HUES64 (cell line): Measurements from ENCODE around the gene COL23A1.
"Not testable (repeated sequence)": the region's sequence is repeated elsewhere in the genome, so short reads cannot be mapped to it uniquely, and the experiment has no call there.

ENCODE experiments used
- H3K27ac ChIP-seq: 2 replicates; pipeline ENCODE4 v1.7.0; 2013; ENCODE audit warnings: low read depth, low read length, inconsistent platforms
- H3K27me3 ChIP-seq: 2 replicates; pipeline ENCODE4 v1.6.1; 2013; ENCODE audit warnings: mild to moderate bottlenecking, low read length; ENCODE audit not compliant: insufficient read depth
- H3K36me3 ChIP-seq: 2 replicates; pipeline ENCODE4 v1.6.1; 2013; ENCODE audit warnings: mild to moderate bottlenecking, low read length; ENCODE audit not compliant: insufficient read depth
- H3K4me1 ChIP-seq: 2 replicates; pipeline ENCODE4 v1.6.1; 2013; ENCODE audit warnings: mild to moderate bottlenecking, low read length, moderate library complexity; ENCODE audit not compliant: insufficient read depth
- H3K4me3 ChIP-seq: 2 replicates; pipeline ENCODE4 v1.5.1; 2013; ENCODE audit warnings: mild to moderate bottlenecking, low read length, moderate library complexity
- H3K9ac ChIP-seq: 2 replicates; pipeline ENCODE4 v1.6.1; 2013; ENCODE audit warnings: mild to moderate bottlenecking, low read depth, low read length
- H3K9me3 ChIP-seq: 2 replicates; pipeline ENCODE4 v1.6.1; 2013; ENCODE audit warnings: low read depth, low read length; ENCODE audit not compliant: insufficient read depth
- WGBS: fragments of 150-250, 120-280 bp; methylation state at CpG from one replicate; pipeline ENCODE4 v1.1.7; 2013; ENCODE audit warnings: missing lambda C conversion rate; 5-methylcytosine and 5-hydroxymethylcytosine counted together

COL23A1 gene

GRCh38 chr5:178320281-178320855 is 269.8 kb downstream of the COL23A1 start:
- whole genome bisulfite sequencing, result 92% methylated on average over 18 of the region's 18 CpGs

GRCh38 chr5:178319541-178320041 is 270.6 kb downstream of the COL23A1 start:
- 93% methylated on average over 20 of the region's 20 CpGs for WGBS
- Histone ChIP-seq H3K9me3 (no peaks in the 10 kb centered on the region), H3K27me3 (no peaks in the 10 kb centered on the region), H3K36me3 (no peaks in the 10 kb centered on the region), H3K9ac (no peak overlapping the region), H3K4me1 (no peaks in the 10 kb centered on the region), H3K4me3 (no peak overlapping the region), H3K27ac (no peak overlapping the region)

More at GRCh38 chr5:178320281-178320855, 269.8 kb downstream of the COL23A1 start:
- Histone ChIP-seq H3K9ac (no peak overlapping the region), H3K4me3 (no peak overlapping the region), H3K9me3 (no peaks in the 10 kb centered on the region), H3K27ac (no peak overlapping the region), H3K27me3 (no peaks in the 10 kb centered on the region), H3K4me1 (no peaks in the 10 kb centered on the region), H3K36me3 (no peaks in the 10 kb centered on the region)

GRCh38 chr5:178318893-178319292 is 271.3 kb downstream of the COL23A1 start:
- no peak overlapping the region for H3K4me3 ChIP-seq
- no peaks in the 10 kb centered on the region for H3K36me3 ChIP-seq
- no peak overlapping the region for H3K27ac ChIP-seq
- H3K9me3 ChIP-seq, result no peaks in the 10 kb centered on the region
- no peak overlapping the region for H3K9ac ChIP-seq
- no peaks in the 10 kb centered on the region for H3K27me3 ChIP-seq
- whole genome bisulfite sequencing, result 95% methylated on average over 6 of the region's 6 CpGs
- no peaks in the 10 kb centered on the region for H3K4me1 ChIP-seq

GRCh38 chr5:178318382-178318781 is 271.8 kb downstream of the COL23A1 start:
- Histone ChIP-seq H3K36me3 (no peaks in the 10 kb centered on the region), H3K27ac (no peak overlapping the region), H3K4me3 (no peak overlapping the region), H3K4me1 (no peaks in the 10 kb centered on the region), H3K9me3 (no peaks in the 10 kb centered on the region), H3K27me3 (no peaks in the 10 kb centered on the region), H3K9ac (no peak overlapping the region)
- WGBS, result 95% methylated on average over 17 of the region's 17 CpGs

GRCh38 chr5:178317727-178318126 is 272.5 kb downstream of the COL23A1 start:
- H3K27ac ChIP-seq, H3K27me3 ChIP-seq, H3K4me3 ChIP-seq, H3K36me3 ChIP-seq, H3K9me3 ChIP-seq, H3K9ac ChIP-seq, H3K4me1 ChIP-seq: not testable (repeated sequence)
- WGBS, result 96% methylated on average over 4 of the region's 5 CpGs

GRCh38 chr5:178314961-178315820 is 275.0 kb downstream of the COL23A1 start:
- Histone ChIP-seq H3K27ac (no peak overlapping the region), H3K36me3 (no peaks in the 10 kb centered on the region), H3K27me3 (no peaks in the 10 kb centered on the region), H3K4me3 (no peak overlapping the region), H3K9me3 (no peaks in the 10 kb centered on the region), H3K4me1 (0 out of 2 replicates have a peak, but pooled peaks cover 5% of the 10 kb centered on the region), H3K9ac (no peak overlapping the region)
- WGBS, result 94% methylated on average over 18 of the region's 19 CpGs

GRCh38 chr5:178314061-178314660 is 276.0 kb downstream of the COL23A1 start:
- no peaks in the 10 kb centered on the region for H3K36me3 ChIP-seq
- H3K27me3 ChIP-seq, result no peaks in the 10 kb centered on the region
- no peak overlapping the region for H3K9ac ChIP-seq
- 86% methylated on average over 17 of the region's 17 CpGs for WGBS
- no peaks in the 10 kb centered on the region for H3K9me3 ChIP-seq
- no peak overlapping the region for H3K27ac ChIP-seq
- H3K4me1 ChIP-seq, result 0 out of 2 replicates have a peak, but pooled peaks cover 5% of the 10 kb centered on the region
- H3K4me3 ChIP-seq, result no peak overlapping the region

- Histone ChIP-seq H3K27ac (no peak overlapping the region), H3K27me3 (no peaks in the 10 kb centered on the region), H3K9me3 (no peaks in the 10 kb centered on the region), H3K4me3 (no peak overlapping the region), H3K36me3 (no peaks in the 10 kb centered on the region), H3K9ac (no peak overlapping the region), H3K4me1 (0 out of 2 replicates have a peak, but pooled peaks cover 5% of the 10 kb centered on the region)
- 89% methylated on average over 10 of the region's 11 CpGs for WGBS
These were observed 276.9 kb downstream of the COL23A1 start for GRCh38 chr5:178313316-178313715.

- no peaks in the 10 kb centered on the region for H3K36me3 ChIP-seq
- H3K4me3 ChIP-seq, result no peak overlapping the region
- H3K4me1 ChIP-seq, result 0 out of 2 replicates have a peak, but pooled peaks cover 5% of the 10 kb centered on the region
- H3K9me3 ChIP-seq, result no peaks in the 10 kb centered on the region
- H3K9ac ChIP-seq, result no peak overlapping the region
- H3K27me3 ChIP-seq, result no peaks in the 10 kb centered on the region
- WGBS, result 88% methylated on average over 18 of the region's 18 CpGs
- no peak overlapping the region for H3K27ac ChIP-seq
These were observed 277.3 kb downstream of the COL23A1 start for GRCh38 chr5:178312880-178313282.

GRCh38 chr5:178310130-178310865 is 279.9 kb downstream of the COL23A1 start:
- Histone ChIP-seq H3K4me3 (no peak overlapping the region), H3K9ac (no peak overlapping the region), H3K27ac (no peak overlapping the region), H3K4me1 (0 out of 2 replicates have a peak, but pooled peaks cover 5% of the 10 kb centered on the region), H3K36me3 (no peaks in the 10 kb centered on the region), H3K9me3 (no peaks in the 10 kb centered on the region), H3K27me3 (no peaks in the 10 kb centered on the region)
- 95% methylated on average over 17 of the region's 17 CpGs for WGBS
